HG03045 (cell line): Measurements from ENCODE around the gene ZNF71.
"Not testable (repeated sequence)": the region's sequence is repeated elsewhere in the genome, so short reads cannot be mapped to it uniquely, and the experiment has no call there.

Source experiments
- ATAC-seq: cut with Tn5 transposase; IDR thresholded peaks from one replicate; pipeline ENCODE4 v1.9.1; 2021; ENCODE audit warnings: mild to moderate bottlenecking, moderate library complexity; ENCODE audit not compliant: unreplicated experiment

The ZNF71 gene

GRCh38 chr19:56619121-56619520 is 24.0 kb downstream of the ZNF71 start:
- ATAC-seq = no peak

DNA sequence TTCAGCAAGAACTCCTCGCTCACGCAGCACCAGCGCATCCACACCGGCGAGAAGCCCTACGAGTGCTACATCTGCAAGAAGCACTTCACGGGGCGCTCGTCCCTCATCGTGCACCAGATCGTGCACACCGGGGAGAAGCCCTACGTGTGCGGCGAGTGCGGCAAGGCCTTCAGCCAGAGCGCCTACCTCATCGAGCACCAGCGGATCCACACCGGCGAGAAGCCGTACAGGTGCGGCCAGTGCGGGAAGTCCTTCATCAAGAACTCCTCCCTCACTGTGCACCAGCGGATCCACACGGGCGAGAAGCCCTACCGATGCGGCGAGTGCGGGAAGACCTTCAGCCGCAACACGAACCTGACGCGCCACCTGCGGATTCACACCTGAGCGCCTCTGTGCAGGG is 27.3 kb downstream of the ZNF71 start:
- ATAC-seq = no peak

DNA sequence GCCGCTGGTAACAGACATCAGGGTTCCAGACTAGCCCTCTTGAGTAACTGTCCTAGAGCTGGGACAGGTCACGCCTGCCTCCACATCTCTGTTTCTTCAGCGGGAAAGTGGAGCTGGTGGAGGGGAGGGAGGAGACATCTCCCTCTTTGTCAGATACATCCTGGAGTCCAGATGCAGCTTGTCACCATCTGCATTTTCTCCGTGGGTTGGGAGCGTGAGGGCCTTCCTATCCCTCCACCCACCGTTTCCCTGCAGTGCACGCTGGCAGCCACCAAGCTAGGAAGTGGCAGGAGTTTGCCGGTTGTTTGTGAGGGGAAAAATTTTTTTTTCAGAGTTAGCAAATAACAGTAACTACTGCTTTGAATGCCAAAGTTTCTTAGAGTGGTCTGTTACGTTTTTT is 27.9 kb downstream of the ZNF71 start:
- ATAC-seq = no peak

DNA sequence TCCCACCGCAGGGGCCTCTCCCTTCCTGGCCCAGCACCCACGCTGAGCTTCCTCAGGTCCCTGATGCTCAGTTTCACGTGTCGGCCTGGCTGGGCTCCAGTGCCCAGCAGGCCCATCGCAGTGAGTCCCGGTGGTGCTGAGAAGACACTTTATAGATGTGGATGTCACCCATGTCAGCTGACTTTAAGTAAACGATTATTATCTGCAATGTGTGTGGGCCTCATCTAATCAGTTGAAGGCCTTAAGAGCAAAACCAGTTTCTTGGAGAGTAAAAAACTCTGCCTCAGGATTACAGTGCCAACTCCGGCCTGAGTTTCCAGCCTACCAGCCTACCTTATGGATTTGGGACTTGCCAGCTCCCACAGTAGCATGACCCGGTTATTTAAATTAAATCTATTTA is 30.6 kb downstream of the ZNF71 start:
- no peak for ATAC-seq

GRCh38 chr19:56633021-56633420 is 37.9 kb downstream of the ZNF71 start:
- ATAC-seq = no peak

- no peak for ATAC-seq
Observed at GRCh38 chr19:56637976-56638555, 43.0 kb downstream of the ZNF71 start.

DNA sequence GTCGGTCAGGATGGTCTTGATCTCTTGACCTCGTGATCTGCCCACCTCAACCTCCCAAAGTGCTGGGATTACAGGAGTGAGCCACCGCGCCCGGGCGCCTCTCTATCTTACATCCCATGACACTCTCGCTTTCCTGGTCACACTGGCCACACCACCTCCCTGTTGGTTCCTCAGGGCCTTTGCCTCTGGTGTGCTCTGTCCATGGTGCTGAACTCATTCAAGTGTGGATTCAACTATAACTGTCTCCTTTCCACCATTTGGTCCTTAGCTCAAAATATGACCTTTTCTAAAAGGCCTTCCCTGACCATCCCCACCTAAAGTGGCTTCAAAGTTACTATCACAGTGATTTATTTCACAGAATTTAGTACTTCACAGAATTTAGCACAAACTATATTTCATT is 44.1 kb downstream of the ZNF71 start:
- ATAC-seq = no peak

DNA sequence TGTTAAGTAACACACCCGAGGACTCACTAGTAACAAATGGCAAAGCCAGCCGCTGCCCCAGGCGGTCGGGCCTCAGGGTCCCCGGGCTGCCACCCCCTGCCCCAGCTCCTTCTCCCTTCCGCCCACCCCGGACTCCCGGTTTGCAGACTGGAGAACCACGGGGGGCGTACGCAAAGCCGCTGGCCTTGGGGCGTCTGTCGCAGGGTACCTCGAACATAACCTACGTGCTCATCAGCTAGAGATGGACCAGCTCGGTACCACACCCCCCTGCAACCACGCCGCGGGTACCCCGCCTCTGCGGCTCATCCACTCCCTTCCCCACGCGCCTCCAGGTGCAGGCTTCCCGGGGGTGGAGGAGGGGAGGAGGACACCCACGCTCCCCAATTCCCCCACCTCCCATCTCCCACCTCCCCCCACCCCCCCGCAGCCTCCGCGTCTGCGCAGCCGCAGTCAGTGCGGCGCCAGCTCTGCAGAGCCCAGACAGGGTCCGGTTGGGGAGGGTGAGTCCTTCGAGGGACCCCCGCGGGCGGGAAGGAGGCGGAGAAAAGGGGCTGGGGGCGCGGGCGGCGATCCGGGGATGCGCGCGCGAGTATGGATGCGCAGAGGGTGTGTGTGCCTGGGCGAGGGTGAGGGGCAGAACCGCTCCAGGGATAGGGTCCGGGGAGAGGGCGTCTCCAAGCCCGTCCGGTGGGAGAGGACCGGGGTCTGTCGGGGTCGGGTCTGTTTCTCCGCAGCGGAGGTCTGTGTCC is 47.8 kb downstream of the ZNF71 start, which contains the start of gene SMIM17:
Gene SMIM17 (plus strand): TSS at position 449 of the 749 bp plus-strand sequence. CDS start 2,509 bp downstream, outside the sequence.
- no peak for ATAC-seq

GRCh38 chr19:56643460-56643955 is 48.4 kb downstream of the ZNF71 start:
- no peak for ATAC-seq

DNA sequence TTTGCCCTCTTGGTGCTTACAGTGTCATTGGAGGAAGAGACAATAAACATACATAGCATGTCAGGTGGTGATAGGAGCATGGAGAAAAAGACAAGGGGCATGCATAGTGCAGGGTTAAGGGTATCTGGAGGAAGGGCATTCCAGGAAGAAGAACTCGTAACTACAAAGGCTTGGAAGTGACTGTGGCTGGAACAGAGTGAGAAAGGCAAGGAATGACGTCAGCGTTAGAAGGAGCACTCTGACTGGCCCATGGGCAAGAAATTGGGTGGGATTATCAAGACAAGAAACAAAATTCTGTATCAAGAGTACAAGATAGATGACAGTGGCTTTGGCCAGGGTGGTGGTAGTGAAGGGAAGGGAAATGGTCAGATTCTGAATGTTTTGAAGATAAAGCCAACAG is 59.0 kb downstream of the ZNF71 start:
- no peak for ATAC-seq

GRCh38 chr19:56660381-56661107 is 65.4 kb downstream of the ZNF71 start:
- ATAC-seq = no peak

DNA sequence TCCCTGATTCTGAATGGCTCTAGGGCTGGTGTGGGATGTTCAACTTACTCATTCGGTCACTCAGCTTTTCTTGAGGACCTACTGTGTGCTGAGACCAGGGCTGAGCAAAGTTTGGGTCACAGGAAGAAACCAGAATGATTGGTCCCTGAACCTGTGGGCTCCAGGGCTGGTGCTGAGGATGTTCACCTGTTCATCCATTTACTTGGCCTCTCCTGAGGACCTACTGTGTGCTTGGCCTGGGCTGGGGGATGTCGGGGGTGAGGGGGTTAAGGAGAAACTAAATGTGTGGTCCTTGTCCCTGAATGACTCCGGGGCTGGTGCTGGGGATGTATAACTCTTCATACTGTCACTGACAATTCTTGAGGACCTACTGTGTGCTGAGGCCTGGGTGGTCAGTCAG is 66.1 kb downstream of the ZNF71 start:
- no peak for ATAC-seq

DNA sequence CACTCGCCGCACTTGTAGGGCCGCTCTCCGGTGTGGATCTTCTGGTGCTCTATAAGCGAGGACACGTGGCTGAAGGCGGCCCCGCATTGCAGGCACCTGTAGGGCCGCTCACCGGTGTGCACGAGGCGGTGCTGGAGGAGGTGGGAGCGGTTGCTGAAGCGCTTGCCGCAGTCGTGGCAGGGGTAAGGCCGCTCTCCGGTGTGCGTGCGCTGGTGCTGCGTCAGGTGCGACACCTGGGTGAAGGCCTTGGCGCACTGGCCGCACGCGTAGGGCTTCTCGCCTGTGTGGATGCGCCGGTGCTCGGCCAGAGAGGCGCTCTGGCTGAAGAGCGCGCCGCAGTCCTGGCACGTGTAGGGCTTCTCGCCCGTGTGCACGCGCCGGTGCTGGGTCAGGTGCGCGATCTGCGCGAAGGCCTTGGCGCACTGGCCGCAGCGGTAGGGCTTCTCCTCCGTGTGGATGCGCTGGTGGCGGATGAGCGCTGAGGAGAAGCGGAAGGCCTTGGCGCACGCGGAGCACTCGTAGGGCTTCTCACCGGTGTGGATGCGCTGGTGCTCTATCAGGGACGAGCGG is 68.9 kb downstream of the ZNF71 start:
- ATAC-seq = no peak

DNA sequence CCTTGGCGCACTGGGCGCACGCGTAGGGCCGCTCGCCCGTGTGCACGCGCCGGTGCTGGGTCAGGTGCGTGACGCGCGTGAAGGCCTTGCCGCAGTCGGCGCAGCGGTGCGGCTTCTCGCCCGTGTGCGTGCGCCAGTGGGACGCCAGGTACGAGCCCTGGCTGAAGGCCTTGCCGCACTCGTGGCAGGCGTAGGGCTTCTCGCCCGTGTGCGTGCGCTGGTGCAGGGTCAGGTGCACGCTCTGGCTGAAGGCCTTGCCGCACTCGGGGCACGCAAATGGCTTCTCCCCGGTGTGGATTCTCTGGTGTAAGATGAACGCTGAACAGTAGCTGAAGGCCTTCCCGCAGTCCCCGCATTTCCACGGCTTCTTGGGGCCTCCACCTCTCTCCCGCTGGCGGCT is 69.4 kb downstream of the ZNF71 start:
- ATAC-seq = no peak

DNA sequence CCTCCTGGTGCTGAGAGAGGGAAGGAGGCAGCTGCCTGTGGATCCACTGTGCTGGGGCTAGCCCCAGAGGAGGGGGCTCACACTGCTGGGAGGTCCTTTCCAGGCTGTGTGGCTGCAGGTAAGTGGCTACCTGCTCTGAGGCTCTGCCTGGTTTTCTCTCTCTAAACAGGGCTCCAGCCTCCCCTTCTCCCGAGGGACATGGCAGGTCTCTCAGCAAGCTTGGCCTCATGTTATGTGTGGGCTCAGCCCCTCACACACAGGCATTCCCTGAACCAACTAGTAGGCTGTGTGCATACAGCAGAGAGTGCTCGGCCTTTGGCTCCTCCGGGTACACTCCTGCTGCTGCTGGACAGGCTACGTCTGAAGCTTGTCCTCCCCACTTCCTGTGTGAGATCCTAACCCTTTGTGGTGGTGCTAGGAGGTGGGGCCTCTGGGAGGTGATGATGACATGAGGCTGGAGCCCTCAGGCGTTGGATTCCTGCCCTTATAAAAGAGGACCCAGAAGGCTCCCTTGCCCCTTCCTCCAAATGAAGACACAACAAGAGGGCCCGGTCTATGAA is 72.3 kb downstream of the ZNF71 start:
- ATAC-seq = no peak

GRCh38 chr19:56668676-56669075 is 73.6 kb downstream of the ZNF71 start:
- no peak for ATAC-seq

- ATAC-seq = no peak
Observed at GRCh38 chr19:56670401-56670960, 75.4 kb downstream of the ZNF71 start.

DNA sequence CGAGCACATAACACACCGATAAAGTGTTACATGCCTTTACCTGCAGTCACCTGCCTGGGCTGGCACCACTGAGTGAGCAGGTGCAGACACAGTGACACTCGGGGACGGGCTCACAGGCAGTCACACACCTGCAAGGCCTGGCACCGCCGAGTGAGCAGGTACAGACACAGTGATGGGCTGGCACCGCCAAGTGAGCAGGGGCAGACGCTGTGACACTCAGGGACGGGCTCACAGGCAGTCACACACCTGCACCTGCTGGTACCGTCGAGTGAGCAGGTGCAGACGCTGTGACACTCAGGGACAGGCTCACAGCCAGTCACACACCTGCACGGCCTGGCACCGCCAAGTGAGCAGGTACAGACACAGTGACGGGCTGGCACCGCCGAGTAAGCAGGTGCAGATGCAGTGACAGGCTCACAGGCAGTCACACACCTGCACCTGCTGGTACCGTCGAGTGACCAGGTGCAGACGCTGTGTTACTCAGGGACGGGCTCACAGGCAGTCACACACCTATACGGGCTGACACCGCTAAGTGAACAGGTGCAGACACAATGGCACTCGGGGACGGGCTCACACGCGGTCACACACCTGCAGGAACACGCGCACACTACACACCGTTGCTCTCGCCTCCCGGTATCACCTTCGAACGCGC is 76.0 kb downstream of the ZNF71 start:
- no peak for ATAC-seq

GRCh38 chr19:56671613-56671994 is 76.5 kb downstream of the ZNF71 start, which contains the start of gene ZNF835:
Gene ZNF835, minus strand, starts transcription at chr19:56671757. Its CDS starts 6,559 bp downstream, at chr19:56665198.
- ATAC-seq = no peak

DNA sequence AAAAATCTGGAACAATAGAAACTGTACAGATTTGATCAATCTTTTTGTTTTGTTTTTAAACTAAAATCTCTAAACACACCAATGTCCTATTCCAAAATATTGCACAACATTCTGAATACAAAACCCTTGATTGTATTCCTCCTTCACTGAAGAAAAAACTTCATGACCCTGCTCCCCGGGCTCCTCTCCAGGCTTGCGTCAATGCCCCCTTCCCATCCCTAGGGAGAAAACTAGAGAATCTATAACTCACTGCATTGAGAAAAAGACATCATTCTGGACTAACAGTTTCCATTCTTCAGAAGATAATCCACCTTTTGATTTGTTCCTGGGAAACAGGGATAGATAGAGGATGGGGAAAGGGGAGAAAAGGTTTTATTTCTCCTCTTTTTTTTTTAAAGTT is 77.5 kb downstream of the ZNF71 start:
- not testable (repeated sequence) for ATAC-seq
